ENCODE measurements around the gene EIF5AL1. TPM values are rescaled to one million over a fixed set of nuclear protein-coding genes. Genes with fewer than 3 reads are reported as not detected.

The EIF5AL1 gene
- total and polyA plus RNA-seq, 2 of the 8 experiments (the other 6 are each of a cell fraction or from before 2014, with no cell fraction given), result 1.7 to 2.2 TPM

DNA sequence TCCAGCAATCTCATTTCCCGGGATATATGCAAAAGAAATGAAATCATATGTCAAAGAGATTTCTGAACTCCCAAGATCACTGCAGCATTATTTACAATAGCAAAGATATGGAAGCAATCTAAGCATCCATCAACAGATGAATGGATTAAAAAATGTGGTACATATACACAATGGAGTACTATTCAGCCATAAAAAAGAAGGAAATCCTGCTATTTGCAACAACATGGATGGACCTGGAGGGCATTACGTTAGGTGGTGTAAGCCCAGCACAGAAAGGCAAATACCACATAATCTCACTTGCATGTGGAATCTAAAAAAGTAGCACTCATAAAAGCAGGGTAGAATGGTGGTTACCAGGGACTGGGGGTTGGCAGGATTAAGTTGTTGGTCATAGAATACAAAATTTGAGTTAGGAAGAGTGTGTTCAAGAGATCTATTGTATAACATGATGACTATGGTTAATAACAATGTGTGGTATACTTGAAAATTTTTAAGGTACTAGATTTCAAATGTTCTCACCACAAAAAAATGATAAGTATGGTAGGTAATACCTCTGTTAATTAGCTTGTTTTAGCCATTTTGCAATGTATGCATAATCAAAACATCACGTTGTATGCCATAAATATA, 32.9 kb upstream of the EIF5AL1 start:
- H4K8ac ChIP-seq (ENCODE audit: extremely low read depth, insufficient read depth, low read length), result no peak overlapping the region
- no peak overlapping the region for H3K56ac ChIP-seq (replicated peaks; ENCODE audit: insufficient read length, low read depth, low read length)
- no peaks in the 10 kb centered on the region for H3K36me3 ChIP-seq (ENCODE audit: control insufficient read depth in 2 of 4, insufficient read depth in 4 of 4, low read length in 3 of 4)
- whole genome bisulfite sequencing, 2 experiments (ENCODE audit: extremely low coverage in 1 of 2, insufficient coverage in 1 of 2, insufficient read length in 1 of 2, insufficient replicate concordance in 2 of 2, low coverage in 1 of 2, low lambda C conversion rate in 2 of 2, missing lambda C conversion rate in 1 of 2), result 77% methylated on average over 3 of the region's 3 CpGs; no CpG with 5 or more reads in 1 of the 2 experiments
- no peak overlapping the region for H2BK12ac ChIP-seq (ENCODE audit: low read depth, low read length)
- H3K14ac ChIP-seq (ENCODE audit: insufficient read length), result no peak overlapping the region
- H2BK120ac ChIP-seq (replicated peaks; ENCODE audit: low read depth, low read length), result no peak overlapping the region
- DNase-seq (ENCODE audit: low read depth in 1 of 2, low spot score in 2 of 2), result no peak
- H2AFZ ChIP-seq (ENCODE audit: low read length), result no peak overlapping the region
- H3K18ac ChIP-seq (ENCODE audit: extremely low read depth, low read length), result no peak overlapping the region
- no peaks in the 10 kb centered on the region for H4K20me1 ChIP-seq (replicated peaks in 1 of 2; ENCODE audit: control insufficient read depth in 1 of 2, insufficient read depth in 2 of 2, low read length in 2 of 2)
- H3K79me2 ChIP-seq (ENCODE audit: control insufficient read depth in 1 of 2, insufficient read depth in 2 of 2, low read length in 2 of 2), result no peaks in the 10 kb centered on the region
- H2BK5ac ChIP-seq (ENCODE audit: low read depth, low read length), result no peak overlapping the region
- H4K91ac ChIP-seq (replicated peaks; ENCODE audit: insufficient read length, low read length), result no peak overlapping the region
- FAIRE-seq, result no peak
- no peaks in the 10 kb centered on the region for H3K4me1 ChIP-seq (replicated peaks in 1 of 4; ENCODE audit: control insufficient read depth in 3 of 4, insufficient read depth in 4 of 4, low read length in 3 of 4)
- H3K27ac ChIP-seq (ENCODE audit: low read depth, low read length), result no peak overlapping the region
- no peak overlapping the region for H3K4me3 ChIP-seq (ENCODE audit: extremely low read depth in 1 of 4, insufficient read depth in 2 of 4, low read depth in 3 of 4, low read length in 4 of 4)
- H3K4me2 ChIP-seq (ENCODE audit: insufficient read depth in 1 of 2, low read depth in 2 of 2, low read length in 2 of 2), result no peak overlapping the region
- H3K23me2 ChIP-seq (ENCODE audit: low read depth, low read length), result no peaks in the 10 kb centered on the region; the same call in 1 of the 2 replicates
- H2AK5ac ChIP-seq (ENCODE audit: low read depth, low read length), result no peak overlapping the region
- no peak overlapping the region for H2BK20ac ChIP-seq (ENCODE audit: low read length)
- H3K9me3 ChIP-seq (ENCODE audit: insufficient read depth in 2 of 2, low read depth in 1 of 2, low read length in 1 of 2), result no peaks in the 10 kb centered on the region; a peak in 1 of 4 replicates
- H3K27me3 ChIP-seq (replicated peaks in 1 of 4; ENCODE audit: control insufficient read depth in 3 of 4, extremely low read depth in 1 of 4, insufficient read depth in 3 of 4, low read length in 3 of 4), result 0 out of 7 replicates have a peak, but pooled peaks cover 0 to 2% (median 0%) of the 10 kb centered on the region in 4 experiments
- no peak overlapping the region for H4K5ac ChIP-seq (ENCODE audit: insufficient read length, low read depth, low read length)
- H3K4ac ChIP-seq (replicated peaks; ENCODE audit: insufficient read length, low read depth, low read length), result no peak overlapping the region
- no peak overlapping the region for H2BK15ac ChIP-seq (ENCODE audit: low read length)
- ChIA-PET POLR2A (ENCODE audit: partially characterized antibody) (no interaction called here), CTCF (ENCODE audit: partially characterized antibody) (interaction anchor here (0.7 to 3.7 kb wide), 5 partner anchors 11 to 105 kb away, joined by 3 to 26 read pairs (median 3); no protein-coding TSS in a partner anchor)
- no peak overlapping the region for H3K9ac ChIP-seq (replicated peaks in 1 of 4; ENCODE audit: extremely low read depth in 1 of 4, low read depth in 3 of 4, low read length in 3 of 4)
- H3K79me1 ChIP-seq (ENCODE audit: low read depth, low read length), result no peaks in the 10 kb centered on the region
- no peak overlapping the region for H3K23ac ChIP-seq (ENCODE audit: insufficient read length)
- no peak for TF ChIP-seq SIN3A (conservative IDR thresholded peaks at IDR 0.05 in 1 of 2, IDR thresholded peaks at IDR 0.05 in 1 of 2; ENCODE audit: low read depth in 1 of 2, low read length in 2 of 2)
- TF ChIP-seq NRF1 (IDR thresholded peaks at IDR 0.05; ENCODE audit: low read depth, low read length), result no peak
- TF ChIP-seq CEBPB (IDR thresholded peaks at IDR 0.05; ENCODE audit: low read depth, low read length), result no peak
- no peak for TF ChIP-seq RAD21 (IDR thresholded peaks at IDR 0.05 in 1 of 2, conservative IDR thresholded peaks at IDR 0.05 in 1 of 2; ENCODE audit: low read depth in 2 of 2, low read length in 2 of 2)
- no peak for TF ChIP-seq SP1 (IDR thresholded peaks at IDR 0.05; ENCODE audit: low read depth, low read length)
- no peak for TF ChIP-seq YY1 (IDR thresholded peaks at IDR 0.05; ENCODE audit: low read depth, low read length)
- TF ChIP-seq POU5F1 (IDR thresholded peaks at IDR 0.05; ENCODE audit: low read depth, low read length), result no peak
- TF ChIP-seq ZNF274 (IDR thresholded peaks at IDR 0.05; ENCODE audit: borderline replicate concordance, extremely low read depth, low read length), result no peak
- TF ChIP-seq SIRT6 (IDR thresholded peaks at IDR 0.05; ENCODE audit: low read length), result no peak
- no peak for TF ChIP-seq HDAC2 (IDR thresholded peaks at IDR 0.05; ENCODE audit: borderline replicate concordance in 1 of 2, low read depth in 2 of 2, low read length in 2 of 2)
- no peak for TF ChIP-seq SAP30 (IDR thresholded peaks at IDR 0.05; ENCODE audit: insufficient read depth, insufficient replicate concordance, low read length)
- TF ChIP-seq RXRA (IDR thresholded peaks at IDR 0.05; ENCODE audit: insufficient read depth, low read depth, low read length), result no peak
- TF ChIP-seq RBBP5 (IDR thresholded peaks at IDR 0.05; ENCODE audit: borderline replicate concordance, low read depth, low read length), result no peak
